Retinal pigment epithelial cell (primary cell): Measurements from ENCODE around the gene COX14.

Experiments
- DNase-seq: peaks from one replicate; pipeline ENCODE4 v3.0.0-alpha.2; 2010; ENCODE audit warnings: low read depth
- H3K4me3 ChIP-seq: 2 replicates; pipeline ENCODE4 v1.5.1; 2011; ENCODE audit warnings: mild to moderate bottlenecking, low read length, control low read depth, moderate library complexity
- TF ChIP-seq, protein P1 (sequence below): conservative IDR thresholded peaks from 2 replicates; pipeline ENCODE4 v1.5.1; 2011; ENCODE audit warnings: low read depth, low read length, control low read depth, inconsistent platforms

The COX14 gene

DNA sequence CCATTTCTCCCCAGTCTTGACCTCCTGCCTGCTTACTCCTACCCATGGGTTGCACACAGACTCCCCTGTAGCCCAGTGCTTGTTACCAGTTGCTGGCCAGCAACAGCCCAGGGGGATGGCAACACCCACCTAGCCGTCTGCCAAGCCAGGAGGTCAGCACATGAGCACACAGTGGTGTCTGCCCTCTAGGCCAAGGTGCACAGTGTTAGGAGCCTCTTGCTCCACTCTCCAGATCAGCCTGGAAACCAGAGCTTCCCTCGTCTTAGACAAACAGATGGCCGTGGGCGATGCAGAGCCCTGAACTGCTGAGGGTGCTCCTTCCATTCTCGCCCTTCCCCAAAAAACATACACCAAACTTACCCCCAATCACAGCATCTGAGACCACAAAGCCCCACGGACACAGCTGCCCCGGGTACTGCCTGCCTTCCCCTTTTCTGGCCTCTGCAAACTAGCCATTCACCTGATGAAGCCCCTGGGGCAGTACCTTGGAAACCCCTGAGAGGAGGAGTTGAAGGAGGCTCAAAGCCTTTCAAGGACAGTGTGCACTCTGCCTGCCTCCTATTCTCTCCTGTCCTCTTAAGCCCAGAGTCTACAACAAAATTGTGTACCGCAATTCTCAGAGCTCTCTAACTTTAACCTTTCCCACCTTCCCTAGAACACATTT is 9.3 kb upstream of the COX14 start:
- no peak overlapping the region for H3K4me3 ChIP-seq
- no peak for DNase-seq
- TF ChIP-seq, protein P1, sequence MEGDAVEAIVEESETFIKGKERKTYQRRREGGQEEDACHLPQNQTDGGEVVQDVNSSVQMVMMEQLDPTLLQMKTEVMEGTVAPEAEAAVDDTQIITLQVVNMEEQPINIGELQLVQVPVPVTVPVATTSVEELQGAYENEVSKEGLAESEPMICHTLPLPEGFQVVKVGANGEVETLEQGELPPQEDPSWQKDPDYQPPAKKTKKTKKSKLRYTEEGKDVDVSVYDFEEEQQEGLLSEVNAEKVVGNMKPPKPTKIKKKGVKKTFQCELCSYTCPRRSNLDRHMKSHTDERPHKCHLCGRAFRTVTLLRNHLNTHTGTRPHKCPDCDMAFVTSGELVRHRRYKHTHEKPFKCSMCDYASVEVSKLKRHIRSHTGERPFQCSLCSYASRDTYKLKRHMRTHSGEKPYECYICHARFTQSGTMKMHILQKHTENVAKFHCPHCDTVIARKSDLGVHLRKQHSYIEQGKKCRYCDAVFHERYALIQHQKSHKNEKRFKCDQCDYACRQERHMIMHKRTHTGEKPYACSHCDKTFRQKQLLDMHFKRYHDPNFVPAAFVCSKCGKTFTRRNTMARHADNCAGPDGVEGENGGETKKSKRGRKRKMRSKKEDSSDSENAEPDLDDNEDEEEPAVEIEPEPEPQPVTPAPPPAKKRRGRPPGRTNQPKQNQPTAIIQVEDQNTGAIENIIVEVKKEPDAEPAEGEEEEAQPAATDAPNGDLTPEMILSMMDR: no peak

DNA sequence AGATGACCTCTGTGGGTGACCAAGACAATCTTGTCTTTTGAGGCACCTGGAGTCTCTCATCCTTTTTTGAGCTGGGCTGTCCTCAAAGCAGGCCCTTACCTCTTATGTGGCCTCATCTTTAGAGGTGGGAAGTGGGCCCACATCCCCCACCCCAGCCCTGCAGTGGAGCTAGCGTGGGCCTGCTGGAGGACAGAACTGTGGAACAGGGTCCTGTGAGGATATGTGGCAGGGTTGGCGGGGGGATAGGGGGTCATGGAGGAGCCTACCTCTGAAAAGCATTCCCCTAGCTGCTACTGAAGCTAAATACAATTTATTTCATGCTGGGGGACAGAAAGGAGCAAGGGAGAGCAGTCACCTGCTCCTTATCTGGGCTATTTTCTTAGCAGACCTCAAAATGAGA is 8.7 kb upstream of the COX14 start:
- no peak overlapping the region for H3K4me3 ChIP-seq
- TF ChIP-seq, protein P1: no peak
- DNase-seq: no peak

DNA sequence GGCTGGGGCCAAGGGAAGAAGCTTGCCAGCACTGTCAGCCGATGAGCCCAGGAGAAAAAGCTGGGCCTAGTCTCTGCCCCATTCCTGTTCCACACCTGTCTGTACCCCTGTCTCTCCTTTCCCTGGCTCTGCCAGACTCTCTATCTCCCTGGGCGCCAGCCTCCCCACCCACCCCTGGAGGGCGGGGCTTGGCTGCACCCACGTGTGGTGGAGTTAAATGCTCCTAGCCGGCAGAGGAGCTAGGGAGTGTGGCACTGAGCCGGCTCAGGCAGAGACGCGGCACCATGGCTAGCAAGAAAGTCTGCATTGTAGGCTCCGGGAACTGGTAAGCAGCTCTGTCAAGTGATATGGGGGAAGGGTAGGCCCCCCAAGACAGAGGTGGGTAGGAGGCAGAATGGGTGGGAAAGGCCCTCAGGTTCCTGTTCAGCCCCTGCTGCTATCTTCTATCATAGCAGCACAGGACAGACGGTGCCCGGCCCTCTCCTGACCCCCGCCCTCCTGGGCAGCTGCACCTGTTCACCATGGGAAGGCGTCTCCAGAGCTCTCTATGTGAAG is 8.2 kb upstream of the COX14 start, which contains the start of gene GPD1:
Gene GPD1 (plus strand): TSS at position 242 of the 555 bp plus-strand sequence. CDS start 43 bp downstream, at position 285.
- no peak for DNase-seq
- peak within 1 kb of the TSS; percentile 29 for H3K4me3 ChIP-seq
- TF ChIP-seq, protein P1: peak; percentile 7

DNA sequence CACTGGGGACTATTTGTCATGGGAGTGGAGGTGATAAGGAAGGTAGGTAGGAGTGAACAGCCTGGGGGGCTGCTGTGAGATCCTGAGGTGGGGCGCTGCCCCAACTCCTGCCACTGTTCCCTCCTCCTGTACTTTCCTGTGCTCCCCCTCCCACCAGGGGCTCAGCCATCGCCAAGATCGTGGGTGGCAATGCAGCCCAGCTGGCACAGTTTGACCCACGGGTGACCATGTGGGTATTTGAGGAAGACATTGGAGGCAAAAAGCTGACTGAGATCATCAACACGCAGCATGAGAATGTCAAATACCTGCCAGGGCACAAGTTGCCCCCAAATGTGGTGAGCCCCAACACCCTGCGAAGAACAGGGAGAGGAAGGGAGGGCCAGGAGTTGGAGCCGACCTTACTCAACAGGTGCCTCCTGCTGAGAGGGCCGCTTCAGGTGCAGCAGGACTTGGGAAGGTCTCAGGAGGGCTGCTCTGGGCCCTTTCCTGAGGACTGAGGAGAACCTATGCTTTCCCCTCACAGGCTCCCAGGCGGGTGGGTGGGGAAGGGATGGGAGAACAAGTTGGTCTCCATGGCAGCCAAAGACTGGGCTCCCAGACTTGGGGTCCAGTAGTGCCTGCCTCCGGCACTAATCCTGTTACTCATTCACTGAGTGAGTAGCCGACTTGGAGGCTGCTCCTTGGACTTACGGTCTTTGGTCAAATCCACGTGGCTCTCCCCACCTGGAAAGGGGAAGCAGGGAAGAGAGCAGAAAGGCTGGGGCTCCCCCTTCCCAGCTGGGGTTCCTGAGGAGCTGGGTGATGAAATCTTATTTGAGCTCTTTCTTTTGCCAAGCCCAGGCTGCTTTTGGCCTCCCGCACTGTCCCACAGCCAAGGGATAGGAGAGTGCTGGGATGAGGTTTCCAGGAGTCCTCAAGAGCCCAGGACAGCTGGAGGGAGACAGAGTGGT is 7.3 kb upstream of the COX14 start:
- peak; percentile 82 for DNase-seq
- TF ChIP-seq, protein P1: no peak
- no peak overlapping the region for H3K4me3 ChIP-seq

DNA sequence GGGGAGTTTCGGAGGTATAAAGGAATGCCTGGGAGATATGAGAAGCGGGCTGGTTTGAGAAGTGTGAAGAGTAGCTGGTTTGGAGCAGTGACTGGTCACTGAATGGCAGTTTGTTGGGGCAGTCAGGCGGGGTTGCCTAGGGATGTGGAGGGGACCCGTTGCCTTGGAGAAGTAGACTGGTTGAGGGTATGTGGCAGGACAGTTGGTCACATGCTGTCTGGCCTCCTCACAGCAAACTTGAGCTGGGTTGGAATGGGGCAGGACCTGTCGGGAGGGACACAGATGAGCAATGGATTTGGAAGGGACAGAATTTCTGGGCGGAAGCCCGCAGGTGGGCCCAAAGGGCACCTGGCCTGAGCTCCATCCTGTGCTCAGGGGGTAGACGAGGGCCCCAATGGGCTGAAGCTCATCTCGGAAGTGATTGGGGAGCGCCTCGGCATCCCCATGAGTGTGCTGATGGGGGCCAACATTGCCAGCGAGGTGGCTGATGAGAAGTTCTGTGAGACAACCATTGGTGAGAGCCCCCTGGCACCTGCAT is 6.1 kb upstream of the COX14 start:
- no peak overlapping the region for H3K4me3 ChIP-seq

DNA sequence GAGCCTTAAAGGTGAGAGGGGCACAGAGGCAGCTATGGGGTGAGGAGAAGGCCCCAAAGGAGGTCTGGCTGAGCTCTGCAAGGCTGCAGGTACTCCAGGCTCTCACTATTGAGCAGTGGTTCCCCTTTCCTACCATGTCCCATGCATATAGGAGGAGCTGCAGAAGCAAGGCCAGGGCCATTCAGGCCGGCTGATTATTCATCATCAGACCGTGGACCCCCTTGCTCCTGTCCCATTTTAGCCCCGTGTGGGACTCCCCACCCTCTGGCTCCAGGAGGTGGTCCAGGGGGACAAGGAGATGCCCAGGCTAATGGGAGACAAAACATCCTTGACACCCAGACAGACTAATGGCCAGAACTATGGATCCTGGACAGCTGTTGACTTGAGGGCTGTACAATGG is 5.1 kb upstream of the COX14 start:
- TF ChIP-seq, protein P1: no peak
- H3K4me3 ChIP-seq: no peak overlapping the region
- no peak for DNase-seq

More for the DNA sequence above, 6.1 kb upstream of the COX14 start:
- TF ChIP-seq, protein P1: no peak
- no peak for DNase-seq
